NB4 (cell line): ENCODE data around the gene TSPAN17.

Source experiments
- CTCF ChIP-seq: IDR thresholded peaks from one replicate; pipeline ENCODE4 v1.5.1; 2012; ENCODE audit warnings: low read depth, low read length
- POLR2A ChIP-seq: IDR thresholded peaks from 2 replicates; pipeline ENCODE4 v1.6.1; 2011; ENCODE audit warnings: mild to moderate bottlenecking; ENCODE audit not compliant: insufficient read length; ENCODE audit errors: extremely low read depth
- TF ChIP-seq, protein P1 (sequence below): IDR thresholded peaks from 2 replicates; pipeline ENCODE4 v1.6.1; 2011; ENCODE audit warnings: low read depth, low read length

DNA sequence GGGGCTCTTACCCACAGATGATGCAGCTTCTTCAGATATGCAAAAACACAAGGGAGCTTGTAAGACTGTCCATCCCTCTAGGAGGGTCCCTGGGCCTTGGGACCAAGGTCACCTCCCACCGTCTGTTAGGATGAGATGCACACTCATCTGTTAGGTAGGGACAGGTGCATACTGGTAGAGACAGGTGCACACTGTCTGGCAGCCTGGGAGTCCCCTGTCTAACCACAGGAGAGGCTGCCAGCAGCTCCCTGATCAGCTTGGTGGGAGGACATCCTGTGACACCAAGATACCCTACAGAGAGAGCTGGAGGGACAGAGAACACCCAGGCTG, 13.2 kb downstream of the TSPAN17 start:
- TF ChIP-seq CTCF (no peak), POLR2A (no peak)
- TF ChIP-seq, protein P1, sequence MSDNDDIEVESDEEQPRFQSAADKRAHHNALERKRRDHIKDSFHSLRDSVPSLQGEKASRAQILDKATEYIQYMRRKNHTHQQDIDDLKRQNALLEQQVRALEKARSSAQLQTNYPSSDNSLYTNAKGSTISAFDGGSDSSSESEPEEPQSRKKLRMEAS = no peak
